ENCODE results near the gene IL19. TPM values are rescaled to one million over a fixed set of nuclear protein-coding genes. Genes with fewer than 3 reads are reported as not detected.

The IL19 gene
- total RNA-seq, 1 donor from 2014 or later = not detected

DNA sequence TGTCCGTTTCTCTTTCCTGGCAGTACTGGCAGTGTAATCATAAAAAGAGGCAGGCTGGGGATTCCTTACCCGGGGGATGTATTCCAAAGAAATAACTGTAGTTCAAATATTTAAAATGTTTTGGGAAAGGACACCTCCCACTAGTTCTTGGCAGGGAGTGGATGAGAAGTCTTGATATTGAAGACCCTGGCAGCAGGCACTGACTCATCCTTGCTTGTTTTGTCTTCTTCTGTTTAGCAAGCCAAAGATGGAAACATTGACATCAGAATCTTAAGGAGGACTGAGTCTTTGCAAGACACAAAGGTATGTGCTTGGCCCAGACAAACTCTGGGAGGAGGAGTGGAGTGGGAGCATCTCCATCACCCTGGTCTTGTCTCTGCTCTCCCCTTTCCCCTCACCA lies 95.5 kb downstream of the IL19 start:
- H3K36me3 Mint-ChIP-seq (ENCODE audit: unreplicated experiment) = no peaks in the 10 kb centered on the region

DNA sequence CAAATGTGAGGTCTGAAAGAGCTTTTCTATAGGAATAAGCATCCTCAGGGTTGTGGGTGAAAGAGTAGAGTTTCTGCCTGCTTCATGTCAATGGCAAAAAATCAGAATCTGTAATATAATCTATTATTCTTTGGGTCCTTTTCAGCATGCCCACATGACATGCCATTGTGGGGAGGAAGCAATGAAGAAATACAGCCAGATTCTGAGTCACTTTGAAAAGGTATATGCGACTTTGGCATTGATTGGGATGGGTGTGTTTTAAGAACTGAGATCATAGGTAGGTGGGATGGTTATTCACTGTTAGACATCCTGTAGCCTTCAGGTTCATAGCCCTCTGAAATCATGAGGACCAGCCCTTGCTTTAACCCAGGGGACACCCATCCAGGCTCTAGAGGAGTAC lies 96.7 kb downstream of the IL19 start:
- TF ChIP-seq, protein P1, sequence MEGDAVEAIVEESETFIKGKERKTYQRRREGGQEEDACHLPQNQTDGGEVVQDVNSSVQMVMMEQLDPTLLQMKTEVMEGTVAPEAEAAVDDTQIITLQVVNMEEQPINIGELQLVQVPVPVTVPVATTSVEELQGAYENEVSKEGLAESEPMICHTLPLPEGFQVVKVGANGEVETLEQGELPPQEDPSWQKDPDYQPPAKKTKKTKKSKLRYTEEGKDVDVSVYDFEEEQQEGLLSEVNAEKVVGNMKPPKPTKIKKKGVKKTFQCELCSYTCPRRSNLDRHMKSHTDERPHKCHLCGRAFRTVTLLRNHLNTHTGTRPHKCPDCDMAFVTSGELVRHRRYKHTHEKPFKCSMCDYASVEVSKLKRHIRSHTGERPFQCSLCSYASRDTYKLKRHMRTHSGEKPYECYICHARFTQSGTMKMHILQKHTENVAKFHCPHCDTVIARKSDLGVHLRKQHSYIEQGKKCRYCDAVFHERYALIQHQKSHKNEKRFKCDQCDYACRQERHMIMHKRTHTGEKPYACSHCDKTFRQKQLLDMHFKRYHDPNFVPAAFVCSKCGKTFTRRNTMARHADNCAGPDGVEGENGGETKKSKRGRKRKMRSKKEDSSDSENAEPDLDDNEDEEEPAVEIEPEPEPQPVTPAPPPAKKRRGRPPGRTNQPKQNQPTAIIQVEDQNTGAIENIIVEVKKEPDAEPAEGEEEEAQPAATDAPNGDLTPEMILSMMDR (IDR thresholded peaks at IDR 0.05) = no peak
- no peak for DNase-seq (ENCODE audit: extremely low spot score, unreplicated experiment)
- H3K9me3 Mint-ChIP-seq (ENCODE audit: unreplicated experiment) = no peaks in the 10 kb centered on the region
- H3K27me3 Mint-ChIP-seq (ENCODE audit: unreplicated experiment) = peaks cover 32% of the 10 kb centered on the region
- no peak overlapping the region for H3K27ac Mint-ChIP-seq (ENCODE audit: unreplicated experiment)
- H3K36me3 Mint-ChIP-seq (ENCODE audit: unreplicated experiment) = no peaks in the 10 kb centered on the region
- H3K4me1 Mint-ChIP-seq (ENCODE audit: unreplicated experiment) = no peaks in the 10 kb centered on the region
- H3K4me3 Mint-ChIP-seq (ENCODE audit: unreplicated experiment) = no peak overlapping the region

More for the DNA sequence above, 95.5 kb downstream of the IL19 start:
- Mint-ChIP-seq H3K4me3 (ENCODE audit: unreplicated experiment) (no peak overlapping the region), H3K9me3 (ENCODE audit: unreplicated experiment) (no peaks in the 10 kb centered on the region), H3K27ac (ENCODE audit: unreplicated experiment) (no peak overlapping the region), H3K4me1 (ENCODE audit: unreplicated experiment) (no peaks in the 10 kb centered on the region), H3K27me3 (ENCODE audit: unreplicated experiment) (peaks cover 39% of the 10 kb centered on the region)
- TF ChIP-seq, protein P1 (IDR thresholded peaks at IDR 0.05) = no peak
- no peak for DNase-seq (ENCODE audit: extremely low spot score, unreplicated experiment)

DNA sequence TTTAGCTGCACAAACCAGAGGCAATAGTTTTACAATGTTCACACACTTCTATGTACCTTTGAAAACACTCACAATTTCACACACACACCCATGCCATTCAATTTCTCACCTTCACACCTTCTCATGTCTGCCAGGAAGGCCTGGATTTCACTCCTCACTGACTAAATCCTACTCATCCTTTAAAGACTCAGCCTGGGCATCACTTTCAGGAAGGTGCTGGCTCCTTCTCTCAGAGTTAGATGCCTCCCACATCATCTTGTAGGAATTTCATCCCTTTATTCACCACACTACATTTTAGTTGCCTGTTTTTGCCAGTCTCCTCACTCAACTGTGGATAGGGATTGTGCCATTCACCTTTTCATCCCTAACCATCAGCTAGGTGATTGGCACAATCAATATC lies 97.1 kb downstream of the IL19 start:
- H3K27me3 Mint-ChIP-seq (ENCODE audit: unreplicated experiment) = peaks cover 28% of the 10 kb centered on the region

DNA sequence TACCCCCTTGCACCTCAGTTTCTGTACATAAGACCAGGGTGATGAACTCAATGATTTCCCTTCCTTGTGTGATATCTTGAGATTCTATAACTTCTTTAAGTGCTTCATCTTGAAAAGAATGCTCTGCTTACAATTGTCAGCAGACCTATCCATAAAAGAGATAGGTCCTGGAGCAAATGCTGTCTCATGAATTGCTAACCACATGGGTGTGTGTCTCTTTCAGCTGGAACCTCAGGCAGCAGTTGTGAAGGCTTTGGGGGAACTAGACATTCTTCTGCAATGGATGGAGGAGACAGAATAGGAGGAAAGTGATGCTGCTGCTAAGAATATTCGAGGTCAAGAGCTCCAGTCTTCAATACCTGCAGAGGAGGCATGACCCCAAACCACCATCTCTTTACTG lies 97.7 kb downstream of the IL19 start:
- H3K27ac Mint-ChIP-seq (ENCODE audit: unreplicated experiment) = no peak overlapping the region
- no peaks in the 10 kb centered on the region for H3K36me3 Mint-ChIP-seq (ENCODE audit: unreplicated experiment)
- H3K27me3 Mint-ChIP-seq (ENCODE audit: unreplicated experiment) = peaks cover 23% of the 10 kb centered on the region
- TF ChIP-seq, protein P1 (IDR thresholded peaks at IDR 0.05) = no peak
- no peaks in the 10 kb centered on the region for H3K4me1 Mint-ChIP-seq (ENCODE audit: unreplicated experiment)
- no peaks in the 10 kb centered on the region for H3K9me3 Mint-ChIP-seq (ENCODE audit: unreplicated experiment)
- DNase-seq (ENCODE audit: extremely low spot score, unreplicated experiment) = no peak
- H3K4me3 Mint-ChIP-seq (ENCODE audit: unreplicated experiment) = no peak overlapping the region

More for the DNA sequence above, 97.1 kb downstream of the IL19 start:
- no peak overlapping the region for H3K4me3 Mint-ChIP-seq (ENCODE audit: unreplicated experiment)
- no peaks in the 10 kb centered on the region for H3K9me3 Mint-ChIP-seq (ENCODE audit: unreplicated experiment)
- no peaks in the 10 kb centered on the region for H3K4me1 Mint-ChIP-seq (ENCODE audit: unreplicated experiment)
- DNase-seq (ENCODE audit: extremely low spot score, unreplicated experiment) = no peak
- no peak overlapping the region for H3K27ac Mint-ChIP-seq (ENCODE audit: unreplicated experiment)
- no peaks in the 10 kb centered on the region for H3K36me3 Mint-ChIP-seq (ENCODE audit: unreplicated experiment)
- TF ChIP-seq, protein P1 (IDR thresholded peaks at IDR 0.05) = no peak

DNA sequence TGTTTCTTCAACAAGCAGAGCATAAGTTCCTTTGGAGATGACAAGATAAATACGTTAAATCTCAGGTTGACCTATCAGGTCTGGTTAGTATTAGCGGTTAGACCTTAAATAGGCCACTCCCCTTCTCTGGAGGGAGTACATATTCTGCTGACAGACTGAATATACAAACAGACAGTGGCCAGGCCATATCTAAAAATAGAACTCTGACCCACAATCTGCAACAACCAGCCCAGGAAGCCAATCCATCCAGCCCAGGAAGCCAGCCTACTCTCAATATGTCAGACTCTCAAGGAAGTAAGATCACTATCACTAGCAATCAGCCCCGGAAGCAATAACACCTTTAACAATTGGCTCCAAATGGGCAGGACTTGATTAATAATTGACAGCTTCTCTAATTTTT lies 101.6 kb downstream of the IL19 start:
- Mint-ChIP-seq H3K4me1 (ENCODE audit: unreplicated experiment) (no peaks in the 10 kb centered on the region), H3K36me3 (ENCODE audit: unreplicated experiment) (no peaks in the 10 kb centered on the region), H3K9me3 (ENCODE audit: unreplicated experiment) (peaks cover 14% of the 10 kb centered on the region), H3K4me3 (ENCODE audit: unreplicated experiment) (no peak overlapping the region), H3K27ac (ENCODE audit: unreplicated experiment) (no peak overlapping the region), H3K27me3 (ENCODE audit: unreplicated experiment) (peaks cover 20% of the 10 kb centered on the region)
- DNase-seq (ENCODE audit: extremely low spot score, unreplicated experiment) = no peak
- TF ChIP-seq, protein P1 (IDR thresholded peaks at IDR 0.05) = no peak
